ENCODE measurements around the gene PAF1. TPM values are rescaled to one million over a fixed set of nuclear protein-coding genes. Genes with fewer than 3 reads are reported as not detected.

PAF1 gene
- total and polyA plus RNA-seq, 4 donors: 13.7 to 29.4 (median 18.9) TPM

- Histone ChIP-seq H3K27me3 (ENCODE audit: control insufficient read depth in 4 of 4, insufficient read depth in 4 of 4, low read length in 3 of 4) (no peaks in the 10 kb centered on the region), H3K4me3 (ENCODE audit: low read depth in 1 of 3, low read length in 3 of 3) (no peak overlapping the region), H3K9me3 (ENCODE audit: control insufficient read depth in 4 of 4, low read length in 3 of 4) (no peaks in the 10 kb centered on the region), H3K36me3 (ENCODE audit: control insufficient read depth in 4 of 4, insufficient read depth in 3 of 4, low read depth in 1 of 4, low read length in 3 of 4) (peaks cover under 1 to 18% (median 6%) of the 10 kb centered on the region in 4 donors), H3K27ac (ENCODE audit: low read depth in 1 of 2, low read length in 2 of 2) (no peak overlapping the region), H3K9ac (ENCODE audit: low read depth in 1 of 2, low read length in 2 of 2) (no peak overlapping the region), H3K4me1 (ENCODE audit: control insufficient read depth in 4 of 4, insufficient read depth in 4 of 4, low read length in 3 of 4) (peaks cover 0 to 14% (median 7%) of the 10 kb centered on the region in 4 donors)
- 93% methylated on average over 4 of the region's 4 CpGs for WGBS
- TF ChIP-seq FOXA2 (IDR thresholded peaks at IDR 0.05) (no peak), SP1 (IDR thresholded peaks at IDR 0.05) (no peak), JUND (IDR thresholded peaks at IDR 0.05) (no peak), GABPA (IDR thresholded peaks at IDR 0.05 in 1 of 2, conservative IDR thresholded peaks at IDR 0.05 in 1 of 2) (no peak), MAX (IDR thresholded peaks at IDR 0.05) (no peak), RXRA (IDR thresholded peaks at IDR 0.05) (no peak), YY1 (IDR thresholded peaks at IDR 0.05) (no peak), HNF4G (IDR thresholded peaks at IDR 0.05) (no peak), TAF1 (conservative IDR thresholded peaks at IDR 0.05) (no peak), NR2F2 (IDR thresholded peaks at IDR 0.05) (no peak), HNF4A (conservative IDR thresholded peaks at IDR 0.05) (no peak)
- no peak for DNase-seq (ENCODE audit: low spot score)
Observed at GRCh38 chr19:39347332-39348164, 43.4 kb downstream of the PAF1 start.

- H3K9ac ChIP-seq (ENCODE audit: low read depth in 1 of 2, low read length in 2 of 2): no peak overlapping the region
- H3K9me3 ChIP-seq (ENCODE audit: control insufficient read depth in 4 of 4, low read length in 3 of 4): no peaks in the 10 kb centered on the region
- H3K27me3 ChIP-seq (ENCODE audit: control insufficient read depth in 4 of 4, insufficient read depth in 4 of 4, low read length in 3 of 4): no peaks in the 10 kb centered on the region
- H3K4me3 ChIP-seq (ENCODE audit: low read depth in 1 of 3, low read length in 3 of 3): no peak overlapping the region
- H3K27ac ChIP-seq (ENCODE audit: low read depth in 1 of 2, low read length in 2 of 2): no peak overlapping the region
- WGBS: 84% methylated on average over 1 of the region's 1 CpG
- H3K36me3 ChIP-seq (ENCODE audit: control insufficient read depth in 4 of 4, insufficient read depth in 3 of 4, low read depth in 1 of 4, low read length in 3 of 4): peaks cover 0 to 15% (median 2%) of the 10 kb centered on the region in 4 donors
- H3K4me1 ChIP-seq (ENCODE audit: control insufficient read depth in 4 of 4, insufficient read depth in 4 of 4, low read length in 3 of 4): peaks cover under 1 to 21% (median 11%) of the 10 kb centered on the region in 4 donors
- DNase-seq (ENCODE audit: low spot score): no peak
- TF ChIP-seq FOXA1 (IDR thresholded peaks at IDR 0.05) (no peak), ZBTB33 (IDR thresholded peaks at IDR 0.05) (no peak), CTCF (IDR thresholded peaks at IDR 0.05; ENCODE audit: low read depth, low read length, missing input control) (no peak), GABPA (IDR thresholded peaks at IDR 0.05 in 1 of 2, conservative IDR thresholded peaks at IDR 0.05 in 1 of 2) (no peak), SP1 (IDR thresholded peaks at IDR 0.05) (no peak), HNF4G (IDR thresholded peaks at IDR 0.05) (no peak), ATF3 (IDR thresholded peaks at IDR 0.05) (no peak), TAF1 (conservative IDR thresholded peaks at IDR 0.05) (no peak), NR2F2 (IDR thresholded peaks at IDR 0.05) (no peak), MAX (IDR thresholded peaks at IDR 0.05) (no peak), JUND (IDR thresholded peaks at IDR 0.05) (no peak), RXRA (IDR thresholded peaks at IDR 0.05) (no peak), YY1 (IDR thresholded peaks at IDR 0.05) (no peak), HNF4A (conservative IDR thresholded peaks at IDR 0.05) (no peak)
Observed at GRCh38 chr19:39345956-39346355, 45.0 kb downstream of the PAF1 start.

All from liver (tissue), 9 donors.